H1 (cell line): ENCODE data around the gene FAH. TPM values are rescaled to one million over a fixed set of nuclear protein-coding genes. Genes with fewer than 3 reads are reported as not detected.

Experiments used
- CTCF ChIA-PET: fragments of 300-600 bp; sonication (Branson Sonifier 250); formaldehyde crosslinking; loops from one replicate; lab custom pipeline; 2021; ENCODE audit not compliant: partially characterized antibody; lab: Charles Lee
- POLR2A ChIA-PET: fragments of 300-600 bp; sonication (Branson Sonifier 250); formaldehyde crosslinking; loops from one replicate; lab custom pipeline; 2021; ENCODE audit warnings: inconsistent platforms; ENCODE audit not compliant: partially characterized antibody; lab: Charles Lee
- DNase-seq, 2 experiments: peaks; one replicate each; pipeline versions ENCODE4 v3.0.0 to v3.0.0-alpha.2; 2010 to 2022; ENCODE audit warnings: low spot score in 2 of 2, low read depth in 1 of 2, mixed read lengths in 1 of 2
- FAIRE-seq: peaks from 2 replicates; lab custom pipeline; 2011; peaks lifted over from hg19 to GRCh38; lab: Jason Lieb, UNC
- H2AFZ ChIP-seq: 2 replicates; pipeline ENCODE4 v1.8.1; 2012; ENCODE audit warnings: low read length, inconsistent platforms
- H2AK5ac ChIP-seq: 2 replicates; pipeline ENCODE4 v1.6.1; 2013; ENCODE audit warnings: low read depth, low read length
- H2BK120ac ChIP-seq: replicated peaks from 2 replicates; pipeline ENCODE3; 2013; ENCODE audit warnings: low read depth, low read length, inconsistent platforms
- H2BK12ac ChIP-seq: 2 replicates; pipeline ENCODE4 v1.6.1; 2013; ENCODE audit warnings: low read depth, low read length
- H2BK15ac ChIP-seq: 2 replicates; pipeline ENCODE4 v1.6.1; 2013; ENCODE audit warnings: low read length
- H2BK20ac ChIP-seq: 2 replicates; pipeline ENCODE4 v1.6.1; 2013; ENCODE audit warnings: low read length
- H2BK5ac ChIP-seq: 2 replicates; pipeline ENCODE4 v1.6.1; 2013; ENCODE audit warnings: low read depth, low read length
- H3K14ac ChIP-seq: 2 replicates; pipeline ENCODE4 v1.6.1; 2013; ENCODE audit warnings: inconsistent platforms; ENCODE audit not compliant: insufficient read length
- H3K18ac ChIP-seq: 2 replicates; pipeline ENCODE4 v1.6.1; 2013; ENCODE audit warnings: low read length; ENCODE audit errors: extremely low read depth
- H3K23ac ChIP-seq: 2 replicates; pipeline ENCODE4 v1.6.1; 2013; ENCODE audit warnings: inconsistent platforms; ENCODE audit not compliant: insufficient read length
- H3K23me2 ChIP-seq: 2 replicates; pipeline ENCODE4 v1.6.1; 2013; ENCODE audit warnings: low read depth, low read length
- H3K27ac ChIP-seq: 2 replicates; pipeline ENCODE4 v1.6.1; 2011; ENCODE audit warnings: low read depth, low read length, inconsistent platforms
- H3K27me3 ChIP-seq, 4 experiments: replicated peaks in 1 of 4; 1 replicate in 1 of 4; 2 replicates in 3 of 4; pipeline versions ENCODE4 v1.6.1 to v1.8.1; 2011 to 2013; ENCODE audit warnings: low read length in 3 of 4, mild to moderate bottlenecking in 3 of 4, inconsistent platforms in 2 of 4, mixed read lengths in 2 of 4, moderate library complexity in 1 of 4; ENCODE audit not compliant: control insufficient read depth in 3 of 4, insufficient read depth in 3 of 4; ENCODE audit errors: extremely low read depth in 1 of 4
- H3K36me3 ChIP-seq, 4 experiments: 2 replicates each; pipeline versions ENCODE4 v1.6.1 to v1.8.1; 2011 to 2013; ENCODE audit warnings: mild to moderate bottlenecking in 4 of 4, low read length in 3 of 4, moderate library complexity in 2 of 4, control low read depth in 1 of 4, inconsistent platforms in 1 of 4; ENCODE audit not compliant: insufficient read depth in 4 of 4, control insufficient read depth in 2 of 4
- H3K4ac ChIP-seq: replicated peaks from 2 replicates; pipeline ENCODE3; 2013; ENCODE audit warnings: low read length, low read depth, mixed read lengths, inconsistent platforms; ENCODE audit not compliant: insufficient read length
- H3K4me1 ChIP-seq, 4 experiments: replicated peaks in 1 of 4; 1 replicate in 1 of 4; 2 replicates in 3 of 4; pipeline versions ENCODE4 v1.6.1 to v1.8.1; 2011 to 2013; ENCODE audit warnings: low read length in 3 of 4, inconsistent platforms in 2 of 4, mixed read lengths in 1 of 4; ENCODE audit not compliant: insufficient read depth in 4 of 4, control insufficient read depth in 3 of 4
- H3K4me2 ChIP-seq, 2 experiments: 2 replicates each; pipeline versions ENCODE4 v1.6.1 to v1.8.1; 2011 to 2013; ENCODE audit warnings: low read depth in 2 of 2, low read length in 2 of 2, control low read depth in 1 of 2, inconsistent platforms in 1 of 2, mild to moderate bottlenecking in 1 of 2; ENCODE audit not compliant: insufficient read depth in 1 of 2
- H3K4me3 ChIP-seq, 4 experiments: fragments of 200-600, 300-600 bp in 1 of 4; sonication (generic), shearing (Covaris generic), sonication (Bioruptor Twin) in 1 of 4; 2 replicates each; pipeline versions ENCODE4 v1.5.1 to v1.8.1; 2011 to 2016; ENCODE audit warnings: low read length in 4 of 4, low read depth in 3 of 4, control low read depth in 2 of 4, inconsistent platforms in 2 of 4, mild to moderate bottlenecking in 2 of 4, mixed read lengths in 1 of 4, moderate library complexity in 1 of 4; ENCODE audit not compliant: insufficient read depth in 2 of 4; ENCODE audit errors: extremely low read depth in 1 of 4
- H3K56ac ChIP-seq: replicated peaks from 2 replicates; pipeline ENCODE3; 2013; ENCODE audit warnings: low read depth, mild to moderate bottlenecking, mixed read lengths, low read length, inconsistent platforms; ENCODE audit not compliant: insufficient read length
- H3K79me1 ChIP-seq: 2 replicates; pipeline ENCODE4 v1.6.1; 2013; ENCODE audit warnings: low read depth, low read length, control low read depth
- H3K79me2 ChIP-seq, 2 experiments: 2 replicates each; pipeline versions ENCODE4 v1.6.1 to v1.8.1; 2012 to 2013; ENCODE audit warnings: low read length in 2 of 2, mild to moderate bottlenecking in 2 of 2, inconsistent platforms in 1 of 2; ENCODE audit not compliant: insufficient read depth in 2 of 2, control insufficient read depth in 1 of 2
- H3K9ac ChIP-seq, 4 experiments: replicated peaks in 1 of 4; 1 replicate in 1 of 4; 2 replicates in 3 of 4; pipeline versions ENCODE4 v1.6.1 to v1.8.1; 2011 to 2013; ENCODE audit warnings: low read depth in 3 of 4, low read length in 3 of 4, control low read depth in 2 of 4, mild to moderate bottlenecking in 2 of 4, moderate library complexity in 2 of 4, inconsistent platforms in 1 of 4; ENCODE audit errors: extremely low read depth in 1 of 4
- H3K9me3 ChIP-seq, 2 experiments: 2 replicates each; pipeline versions ENCODE4 v1.6.1 to v1.8.1; 2012 to 2013; ENCODE audit warnings: mild to moderate bottlenecking in 2 of 2, moderate library complexity in 2 of 2, control low read depth in 1 of 2, inconsistent platforms in 1 of 2, low read depth in 1 of 2, low read length in 1 of 2, mixed read lengths in 1 of 2; ENCODE audit not compliant: insufficient read depth in 2 of 2
- H4K20me1 ChIP-seq, 2 experiments: replicated peaks in 1 of 2; 2 replicates each; pipeline versions ENCODE3 to v1.8.1; 2011 to 2013; ENCODE audit warnings: inconsistent platforms in 2 of 2, low read length in 2 of 2, mild to moderate bottlenecking in 1 of 2; ENCODE audit not compliant: insufficient read depth in 2 of 2, control insufficient read depth in 1 of 2
- H4K5ac ChIP-seq: 2 replicates; pipeline ENCODE4 v1.6.1; 2013; ENCODE audit warnings: low read length, low read depth, mixed read lengths, inconsistent platforms; ENCODE audit not compliant: insufficient read length
- H4K8ac ChIP-seq: 2 replicates; pipeline ENCODE4 v1.8.0; 2013; ENCODE audit warnings: mild to moderate bottlenecking, moderate library complexity, low read length, inconsistent platforms; ENCODE audit not compliant: insufficient read depth; ENCODE audit errors: extremely low read depth
- H4K91ac ChIP-seq: replicated peaks from 2 replicates; pipeline ENCODE3; 2013; ENCODE audit warnings: low read length, mixed read lengths, inconsistent platforms; ENCODE audit not compliant: insufficient read length
- BCL11A ChIP-seq, 2 experiments: IDR thresholded peaks; one replicate each; pipeline ENCODE4 v1.6.1; 2011; ENCODE audit warnings: low read depth in 2 of 2, low read length in 2 of 2, mild to moderate bottlenecking in 2 of 2
- CHD2 ChIP-seq: IDR thresholded peaks from 2 replicates; pipeline ENCODE4 v1.6.1; 2012; ENCODE audit warnings: low read length, improper control_type of control experiment
- FOSL1 ChIP-seq: IDR thresholded peaks from 2 replicates; pipeline ENCODE4 v1.6.1; 2011; ENCODE audit warnings: mild to moderate bottlenecking, low read depth, low read length, moderate library complexity; ENCODE audit not compliant: insufficient read depth
- RFX5 ChIP-seq: IDR thresholded peaks from 2 replicates; pipeline ENCODE4 v1.6.1; 2011; ENCODE audit warnings: low read depth, low read length, improper control_type of control experiment, borderline replicate concordance
- RNF2 ChIP-seq: fragments of 200-900, 300-1000 bp; sonication (generic); IDR thresholded peaks from 2 replicates; pipeline ENCODE4 v1.7.1; 2016; ENCODE audit warnings: borderline replicate concordance, low read depth, mild to moderate bottlenecking, antibody characterized with exemption, low read length; ENCODE audit not compliant: poor library complexity, severe bottlenecking; ENCODE audit errors: missing control alignments
- SAP30 ChIP-seq: fragments of 300-600 bp; sonication (generic); IDR thresholded peaks from 2 replicates; pipeline ENCODE4 v1.7.1; 2012; ENCODE audit warnings: low read length, moderate library complexity, mild to moderate bottlenecking, inconsistent platforms; ENCODE audit not compliant: insufficient read depth, insufficient replicate concordance
- WGBS, 2 experiments: shearing (Covaris generic) in 1 of 2; methylation state at CpG; one replicate each; pipeline versions ENCODE4 v1.1.6 to v1.1.7; 2013 to 2015; ENCODE audit warnings: low lambda C conversion rate in 2 of 2, mixed read lengths in 2 of 2, inconsistent platforms in 1 of 2, low coverage in 1 of 2, missing lambda C conversion rate in 1 of 2; ENCODE audit not compliant: insufficient replicate concordance in 2 of 2, insufficient coverage in 1 of 2, insufficient read length in 1 of 2; ENCODE audit errors: extremely low coverage in 1 of 2, missing lambda C conversion rate in 1 of 2; 5-methylcytosine and 5-hydroxymethylcytosine counted together
- polyA plus RNA-seq, 7 experiments: library from polyadenylated mRNA; depleted of rRNA in 3 of 7; stranded (reverse) in 5 of 7; unstranded in 2 of 7; fragments of >200 nt in 5 of 7; fragments of 200-250 nt in 2 of 7; gene quantifications; 1 replicate in 5 of 7; 2 replicates in 1 of 7; 4 replicates in 1 of 7; pipeline versions ENCODE4 v1.2.1 to v1.2.3, GENCODE V29; 2011 to 2013; ENCODE audit warnings: missing spikeins in 2 of 7, mixed read lengths in 2 of 7
- total RNA-seq: library from RNA; stranded (reverse); fragmentation: NEBNext Ultra II Directional; extraction: Animal tissue kit (Norgen Biotek cat#: 25700); gene quantifications from 2 replicates; pipeline ENCODE4 v1.2.1, GENCODE V29; 2021
- TF ChIP-seq, protein P1 (sequence below): IDR thresholded peaks from 2 replicates; pipeline ENCODE4 v1.6.1; 2012; ENCODE audit warnings: inconsistent platforms

FAH gene
- total and polyA plus RNA-seq, 2 of the 8 experiments (the other 6 are each of a cell fraction or from before 2014, with no cell fraction given), result 20.0 to 21.7 TPM

DNA sequence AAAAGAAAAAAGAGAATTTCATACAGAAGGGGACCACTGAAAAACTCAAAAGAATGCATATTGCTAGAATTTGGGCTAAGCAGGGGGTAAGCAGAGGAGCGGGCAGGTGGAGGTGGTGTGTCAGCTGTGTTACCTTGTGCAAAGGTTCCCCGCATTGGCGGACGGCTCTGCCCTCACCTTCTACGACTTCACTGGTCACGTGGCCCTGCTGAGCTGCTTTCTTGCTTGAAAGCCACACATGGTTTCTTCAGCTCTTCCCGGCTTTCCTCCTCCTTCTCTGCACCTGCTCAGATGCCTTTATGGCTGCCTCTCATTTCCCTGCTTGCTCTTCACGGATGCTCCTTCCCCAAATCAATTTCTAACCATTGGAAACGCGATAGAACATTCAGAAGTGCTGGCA lies 30.5 kb downstream of the FAH start:
- no peak overlapping the region for H2BK15ac ChIP-seq
- 93% methylated on average over 10 of the region's 10 CpGs; no CpG with 5 or more reads in 1 of the 2 experiments for WGBS, 2 experiments
- POLR2A ChIA-PET, result no interaction called here

More for the DNA sequence above, 30.5 kb downstream of the FAH start:
- Histone ChIP-seq H3K18ac (no peak overlapping the region), H3K23ac (no peak overlapping the region), H3K36me3 (peaks cover 0 to 7% (median 2%) of the 10 kb centered on the region in 4 experiments; a peak in 3 of 8 replicates), H3K9me3 (no peaks in the 10 kb centered on the region), H4K8ac (no peak overlapping the region; the same call in 1 of the 2 replicates), H3K14ac (no peak overlapping the region), H3K27me3 (no peaks in the 10 kb centered on the region), H2BK12ac (no peak overlapping the region), H2BK20ac (no peak overlapping the region), H3K79me2 (no peaks in the 10 kb centered on the region), H3K4ac (no peak overlapping the region), H3K23me2 (no peaks in the 10 kb centered on the region), H3K4me1 (no peaks in the 10 kb centered on the region), H2AFZ (no peak overlapping the region), H3K79me1 (no peaks in the 10 kb centered on the region), H2AK5ac (no peak overlapping the region), H3K4me3 (no peak overlapping the region), H3K56ac (no peak overlapping the region), H2BK120ac (no peak overlapping the region), H2BK5ac (no peak overlapping the region), H3K4me2 (no peak overlapping the region), H3K9ac (no peak overlapping the region), H3K27ac (no peak overlapping the region), H4K91ac (no peak overlapping the region), H4K5ac (no peak overlapping the region), H4K20me1 (no peaks in the 10 kb centered on the region)
- CTCF ChIA-PET, result interaction anchor here (1.0 to 1.6 kb wide), 8 partner anchors 8 to 334 kb away, joined by 3 to 7 read pairs (median 4); no protein-coding TSS in a partner anchor
- DNase-seq (no peak), FAIRE-seq (no peak)
- TF ChIP-seq FOSL1, result no peak
- TF ChIP-seq, protein P1, sequence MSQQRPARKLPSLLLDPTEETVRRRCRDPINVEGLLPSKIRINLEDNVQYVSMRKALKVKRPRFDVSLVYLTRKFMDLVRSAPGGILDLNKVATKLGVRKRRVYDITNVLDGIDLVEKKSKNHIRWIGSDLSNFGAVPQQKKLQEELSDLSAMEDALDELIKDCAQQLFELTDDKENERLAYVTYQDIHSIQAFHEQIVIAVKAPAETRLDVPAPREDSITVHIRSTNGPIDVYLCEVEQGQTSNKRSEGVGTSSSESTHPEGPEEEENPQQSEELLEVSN, result no peak
- no peak for TF ChIP-seq BCL11A (IDR thresholded peaks at IDR 0.05; ENCODE audit: low read depth in 2 of 2, low read length in 2 of 2)
- TF ChIP-seq RNF2, result no peak
- TF ChIP-seq SAP30, result no peak
- no peak for TF ChIP-seq RFX5
- no peak for TF ChIP-seq CHD2
